Activated T-helper 1 cell treated with anti-CD3 and anti-CD28 coated beads, Interleukin-12 subunit alpha, Interleukin-12 subunit beta, Interleukin-2, Interleukin-4 antibody, amounts not matched to agents 30 ng/mL and 10 ng/mL and 1 ng/mL, durations not matched to agents 14 hours and 24 hours and 36 hours (primary cell): Measurements from ENCODE around the gene DGAT2. TPM values are rescaled to one million over a fixed set of nuclear protein-coding genes. Genes with fewer than 3 reads are reported as not detected.

Source experiments
- DNase-seq: peaks from one replicate; pipeline ENCODE4 v3.0.0; 2021; ENCODE audit warnings: low spot score
- H3K27ac Mint-ChIP-seq: one replicate; pipeline ENCODE4 v1.8.0; 2021; ENCODE audit warnings: mild to moderate bottlenecking, mixed read lengths
- H3K27me3 Mint-ChIP-seq: one replicate; pipeline ENCODE4 v1.8.0; 2022; ENCODE audit warnings: mild to moderate bottlenecking, moderate library complexity, mixed read lengths; ENCODE audit not compliant: insufficient read depth
- H3K36me3 Mint-ChIP-seq: one replicate; pipeline ENCODE4 v1.8.0; 2021; ENCODE audit warnings: low read depth, mixed read lengths
- H3K4me1 Mint-ChIP-seq: one replicate; pipeline ENCODE4 v1.8.0; 2021; ENCODE audit warnings: low read depth, mixed read lengths
- H3K4me3 Mint-ChIP-seq: one replicate; pipeline ENCODE4 v1.8.0; 2021; ENCODE audit warnings: mild to moderate bottlenecking, moderate library complexity, mixed read lengths
- H3K9me3 Mint-ChIP-seq: one replicate; pipeline ENCODE4 v1.8.0; 2021; ENCODE audit warnings: mixed read lengths
- intact Hi-C: fragments of 100-400 bp; cut with micrococcal nuclease; formaldehyde crosslinking; loops from one replicate; pipeline ENCODE4 v1.15.1; 2024
- total RNA-seq: library from RNA; stranded (reverse); gene quantifications from 2 replicates; pipeline ENCODE4 v1.2.3, GENCODE V29; 2022

The DGAT2 gene, protein sequence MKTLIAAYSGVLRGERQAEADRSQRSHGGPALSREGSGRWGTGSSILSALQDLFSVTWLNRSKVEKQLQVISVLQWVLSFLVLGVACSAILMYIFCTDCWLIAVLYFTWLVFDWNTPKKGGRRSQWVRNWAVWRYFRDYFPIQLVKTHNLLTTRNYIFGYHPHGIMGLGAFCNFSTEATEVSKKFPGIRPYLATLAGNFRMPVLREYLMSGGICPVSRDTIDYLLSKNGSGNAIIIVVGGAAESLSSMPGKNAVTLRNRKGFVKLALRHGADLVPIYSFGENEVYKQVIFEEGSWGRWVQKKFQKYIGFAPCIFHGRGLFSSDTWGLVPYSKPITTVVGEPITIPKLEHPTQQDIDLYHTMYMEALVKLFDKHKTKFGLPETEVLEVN
- total RNA-seq = 9.8 and 11.0 TPM in 2 replicates

GRCh38 chr11:75768112-75768908 lies at the start of gene DGAT2:
DGAT2 (plus strand) TSS chr11:75768778; CDS start chr11:75768992, 214 bp downstream.
- Mint-ChIP-seq H3K9me3 (no peaks in the 10 kb centered on the region), H3K27ac (peak within 1 kb of the TSS; percentile 83), H3K4me1 (peaks cover 49% of the 10 kb centered on the region), H3K4me3 (peak within 1 kb of the TSS; percentile 81), H3K27me3 (peaks cover 18% of the 10 kb centered on the region), H3K36me3 (peaks cover 4% of the 10 kb centered on the region)
- intact Hi-C loops = loop anchor here (1.0 to 2.0 kb wide), 2 partner anchors 46 kb away; no protein-coding TSS in a partner anchor
- peak; percentile 69 for DNase-seq

DNA sequence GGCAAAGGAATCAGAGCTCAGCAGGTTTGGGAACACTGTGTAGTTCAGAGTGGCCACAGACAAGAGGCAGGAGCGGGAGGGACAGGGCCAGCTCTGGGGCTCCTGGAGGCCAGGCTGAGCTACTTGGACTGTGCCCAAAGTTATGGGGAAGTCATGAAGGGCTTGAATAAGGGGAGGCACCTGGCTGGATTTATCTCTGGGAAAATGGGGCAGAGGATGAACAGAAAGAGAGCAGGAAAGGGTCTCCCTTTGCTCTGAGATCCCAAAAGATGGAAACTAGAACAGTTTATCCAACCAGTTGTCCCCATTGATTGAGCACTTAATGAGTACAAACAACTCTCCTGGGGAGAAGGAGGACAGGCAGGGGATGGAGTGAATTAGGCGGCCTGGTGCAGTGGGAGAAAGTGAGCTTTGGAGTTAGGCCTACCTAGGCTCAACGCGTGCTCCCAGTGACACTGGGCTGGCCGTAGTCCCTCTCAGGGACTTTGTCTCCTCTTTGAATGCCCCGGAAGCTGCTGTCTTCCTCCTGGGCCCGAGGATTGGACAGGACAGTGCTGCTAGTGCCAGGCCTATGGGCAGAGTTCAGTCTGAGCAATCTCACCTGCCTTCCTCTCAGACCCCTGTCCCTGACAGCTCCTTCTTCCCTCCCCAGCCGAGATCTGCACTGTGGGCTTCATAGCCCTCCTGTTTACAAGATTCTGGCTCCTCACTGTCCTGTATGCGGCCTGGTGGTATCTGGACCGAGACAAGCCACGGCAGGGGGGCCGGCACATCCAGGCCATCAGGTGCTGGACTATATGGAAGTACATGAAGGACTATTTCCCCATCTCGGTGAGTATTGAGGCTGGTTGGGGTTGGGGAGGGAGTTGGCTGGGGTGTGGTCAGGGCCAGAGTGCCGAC lies 49.0 kb upstream of the DGAT2 start:
- Mint-ChIP-seq H3K4me3 (no peak overlapping the region), H3K9me3 (no peaks in the 10 kb centered on the region), H3K36me3 (no peaks in the 10 kb centered on the region), H3K4me1 (no peaks in the 10 kb centered on the region), H3K27me3 (peaks cover 3% of the 10 kb centered on the region), H3K27ac (no peak overlapping the region)
- no peak for DNase-seq
- intact Hi-C loops = no loop called here

DNA sequence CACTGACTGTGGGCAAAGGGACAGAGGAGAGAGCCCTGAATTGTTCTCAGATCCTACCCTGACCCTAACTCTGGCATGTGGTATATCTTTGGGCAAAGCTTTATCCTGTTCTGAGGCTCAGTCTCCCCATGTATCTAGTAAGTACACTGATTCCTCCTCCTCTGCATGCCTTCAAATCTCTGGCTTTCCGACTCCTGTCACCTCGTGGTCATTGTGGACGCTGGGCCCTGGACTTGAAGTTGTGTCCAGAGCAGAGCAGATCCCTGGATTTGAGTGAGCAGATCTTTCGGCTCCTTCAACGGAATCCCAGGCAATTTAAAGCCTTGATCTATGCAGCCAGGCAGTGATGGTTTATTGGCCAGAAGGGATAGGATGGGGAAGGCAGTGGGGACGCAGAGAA lies 47.9 kb upstream of the DGAT2 start:
- H3K4me1 Mint-ChIP-seq = no peaks in the 10 kb centered on the region
- no peak overlapping the region for H3K4me3 Mint-ChIP-seq
- no peak overlapping the region for H3K27ac Mint-ChIP-seq
- H3K27me3 Mint-ChIP-seq = peaks cover 3% of the 10 kb centered on the region
- H3K9me3 Mint-ChIP-seq = no peaks in the 10 kb centered on the region
- no peaks in the 10 kb centered on the region for H3K36me3 Mint-ChIP-seq
- DNase-seq = no peak
- intact Hi-C loops = no loop called here

DNA sequence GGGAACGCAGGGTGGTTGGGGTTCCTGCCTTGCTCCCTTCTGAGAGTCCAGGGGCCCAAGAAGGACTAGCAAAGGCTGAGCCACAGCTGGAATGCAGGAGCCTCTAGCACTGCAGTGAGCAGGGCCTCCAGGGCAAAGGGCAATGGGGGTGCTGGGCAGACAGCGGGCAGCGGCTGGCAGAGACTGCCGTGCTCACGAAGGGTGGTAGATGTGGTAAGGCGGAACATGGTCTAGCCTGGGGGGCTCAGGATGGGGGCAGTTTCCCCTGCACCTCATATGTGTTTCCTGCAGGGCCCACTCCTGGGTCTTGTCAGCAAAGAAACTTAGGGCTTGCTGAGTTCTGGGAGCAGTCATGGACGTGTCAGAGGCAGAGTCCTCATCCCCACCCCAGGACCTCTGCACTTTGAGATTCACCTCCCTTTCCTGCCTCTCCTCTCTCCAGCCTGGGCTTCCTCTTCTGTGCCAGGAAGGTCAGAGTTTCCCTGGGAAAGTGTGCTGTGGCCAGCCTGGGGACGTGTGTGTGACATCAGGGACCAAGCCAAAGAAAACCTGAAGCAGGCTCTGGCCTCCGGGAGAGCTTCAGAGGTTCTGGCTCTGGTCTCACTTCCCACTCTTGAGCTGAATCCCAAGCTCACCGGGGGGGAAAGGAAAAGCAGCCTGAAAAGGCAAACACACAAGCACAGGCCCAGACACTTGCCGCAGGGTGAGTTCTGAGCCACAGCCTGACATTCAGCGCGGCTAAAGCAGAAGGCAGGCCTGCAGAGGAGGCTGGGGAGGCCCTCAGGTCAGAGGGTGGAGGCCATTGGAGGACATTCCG lies 46.5 kb upstream of the DGAT2 start:
- no peak overlapping the region for H3K27ac Mint-ChIP-seq
- no peaks in the 10 kb centered on the region for H3K36me3 Mint-ChIP-seq
- H3K4me1 Mint-ChIP-seq = no peaks in the 10 kb centered on the region
- DNase-seq = no peak
- H3K27me3 Mint-ChIP-seq = peaks cover 2% of the 10 kb centered on the region
- intact Hi-C loops = loop anchor here (2.0 kb wide), 3 partner anchors 47 to 597 kb away; partner anchors contain the start of gene DGAT2
- no peaks in the 10 kb centered on the region for H3K9me3 Mint-ChIP-seq
- no peak overlapping the region for H3K4me3 Mint-ChIP-seq

GRCh38 chr11:75722669-75723042 lies 45.9 kb upstream of the DGAT2 start:
- Mint-ChIP-seq H3K27ac (no peak overlapping the region), H3K4me3 (no peak overlapping the region), H3K27me3 (peaks cover 2% of the 10 kb centered on the region), H3K4me1 (no peaks in the 10 kb centered on the region), H3K9me3 (no peaks in the 10 kb centered on the region), H3K36me3 (no peaks in the 10 kb centered on the region)
- intact Hi-C loops = loop anchor here (1.0 to 2.0 kb wide), 4 partner anchors 46 to 596 kb away; partner anchors contain the start of gene DGAT2
- DNase-seq = no peak

GRCh38 chr11:75725547-75726320 lies 42.8 kb upstream of the DGAT2 start:
- Mint-ChIP-seq H3K9me3 (no peaks in the 10 kb centered on the region), H3K36me3 (no peaks in the 10 kb centered on the region), H3K27ac (no peak overlapping the region), H3K27me3 (peaks cover 4% of the 10 kb centered on the region), H3K4me3 (no peak overlapping the region), H3K4me1 (no peaks in the 10 kb centered on the region)
- no peak for DNase-seq
- intact Hi-C loops = no loop called here

- no peak overlapping the region for H3K27ac Mint-ChIP-seq
- H3K4me3 Mint-ChIP-seq = no peak overlapping the region
- H3K27me3 Mint-ChIP-seq = peaks cover 4% of the 10 kb centered on the region
- H3K9me3 Mint-ChIP-seq = no peaks in the 10 kb centered on the region
- peaks cover 3% of the 10 kb centered on the region for H3K4me1 Mint-ChIP-seq
- no peaks in the 10 kb centered on the region for H3K36me3 Mint-ChIP-seq
- no peak for DNase-seq
- intact Hi-C loops = no loop called here
Measured at GRCh38 chr11:75728992-75729391, 39.6 kb upstream of the DGAT2 start.

DNA sequence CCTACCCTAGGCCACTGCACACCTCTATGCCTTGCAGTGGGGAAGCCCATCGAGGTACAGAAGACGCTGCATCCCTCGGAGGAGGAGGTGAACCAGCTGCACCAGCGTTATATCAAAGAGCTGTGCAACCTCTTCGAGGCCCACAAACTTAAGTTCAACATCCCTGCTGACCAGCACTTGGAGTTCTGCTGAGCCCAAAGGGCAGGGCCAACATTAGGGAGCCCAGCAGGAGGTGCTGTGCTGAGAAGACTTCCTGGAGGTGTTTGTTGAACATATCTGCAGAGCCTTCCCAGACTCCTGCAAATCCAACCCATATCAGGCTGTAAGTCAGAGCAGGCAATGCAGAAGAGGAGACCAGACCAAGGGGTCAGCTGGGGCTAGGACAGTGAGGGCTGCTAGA lies 37.5 kb upstream of the DGAT2 start:
- no peaks in the 10 kb centered on the region for H3K9me3 Mint-ChIP-seq
- intact Hi-C loops = no loop called here
- no peak for DNase-seq
- H3K4me3 Mint-ChIP-seq = no peak overlapping the region
- H3K27ac Mint-ChIP-seq = no peak overlapping the region
- H3K4me1 Mint-ChIP-seq = peaks cover 4% of the 10 kb centered on the region
- H3K27me3 Mint-ChIP-seq = peaks cover 3% of the 10 kb centered on the region
- H3K36me3 Mint-ChIP-seq = no peaks in the 10 kb centered on the region

GRCh38 chr11:75733071-75733430 lies 35.5 kb upstream of the DGAT2 start:
- no peaks in the 10 kb centered on the region for H3K9me3 Mint-ChIP-seq
- peaks cover 4% of the 10 kb centered on the region for H3K4me1 Mint-ChIP-seq
- DNase-seq = no peak
- no peak overlapping the region for H3K4me3 Mint-ChIP-seq
- H3K27me3 Mint-ChIP-seq = peaks cover 10% of the 10 kb centered on the region
- intact Hi-C loops = no loop called here
- no peaks in the 10 kb centered on the region for H3K36me3 Mint-ChIP-seq
- H3K27ac Mint-ChIP-seq = no peak overlapping the region

GRCh38 chr11:75733431-75734107 lies 35.0 kb upstream of the DGAT2 start:
- H3K27ac Mint-ChIP-seq = no peak overlapping the region
- peaks cover 13% of the 10 kb centered on the region for H3K27me3 Mint-ChIP-seq
- no peak for DNase-seq
- H3K4me1 Mint-ChIP-seq = peaks cover 4% of the 10 kb centered on the region
- intact Hi-C loops = no loop called here
- H3K9me3 Mint-ChIP-seq = no peaks in the 10 kb centered on the region
- no peaks in the 10 kb centered on the region for H3K36me3 Mint-ChIP-seq
- no peak overlapping the region for H3K4me3 Mint-ChIP-seq

DNA sequence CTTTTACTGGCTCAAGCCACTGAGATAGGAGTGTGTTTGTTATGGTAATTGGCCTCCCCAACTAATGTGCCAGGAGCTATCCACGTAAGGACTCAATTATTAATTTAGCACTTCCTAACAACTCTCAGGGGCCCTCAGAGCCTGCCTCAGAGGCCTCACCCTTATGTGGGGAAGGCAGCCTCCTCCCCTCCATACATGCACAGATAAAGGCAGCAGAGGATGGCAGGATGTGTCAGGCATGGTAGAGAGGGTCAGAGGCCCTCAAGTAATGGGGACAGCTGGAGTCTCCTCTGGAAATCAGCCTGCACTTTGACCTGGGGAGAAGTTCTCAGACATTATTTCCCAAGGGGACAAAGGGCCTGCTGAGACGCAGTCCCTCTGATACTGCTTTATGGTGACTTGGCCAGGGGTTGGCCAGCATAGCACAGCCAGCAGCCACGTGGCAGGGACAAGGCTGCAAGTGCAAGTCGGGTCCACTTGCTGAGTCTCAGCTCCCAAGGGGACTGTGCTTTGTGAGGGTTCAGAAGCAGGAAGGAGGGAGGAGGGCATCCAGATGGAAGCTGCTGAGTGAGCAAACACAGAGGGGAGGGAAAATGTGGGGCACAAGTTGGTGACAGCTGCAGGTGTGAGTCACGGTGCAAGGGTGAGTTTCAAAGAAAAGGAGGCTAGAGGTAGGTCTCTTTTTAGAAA lies 33.9 kb upstream of the DGAT2 start:
- no peaks in the 10 kb centered on the region for H3K36me3 Mint-ChIP-seq
- peaks cover 17% of the 10 kb centered on the region for H3K27me3 Mint-ChIP-seq
- no peak overlapping the region for H3K4me3 Mint-ChIP-seq
- H3K9me3 Mint-ChIP-seq = no peaks in the 10 kb centered on the region
- H3K4me1 Mint-ChIP-seq = peaks cover 4% of the 10 kb centered on the region
- no peak overlapping the region for H3K27ac Mint-ChIP-seq
- intact Hi-C loops = no loop called here
- DNase-seq = no peak
